Left lung (tissue), 10 donors: ENCODE measurements around the gene PALM3. TPM values are rescaled to one million over a fixed set of nuclear protein-coding genes. Genes with fewer than 3 reads are reported as not detected.

ENCODE experiments used
- ATAC-seq: fragments of 200-7000 bp; cut with Tn5 transposase; one replicate; pipeline ENCODE4 v1.9.1; 2020; ENCODE audit warnings: moderate library complexity
- DNase-seq, 4 donors: peaks; one replicate each; pipeline ENCODE4 v3.0.0-alpha.2; 2013 to 2020
- H3K27ac ChIP-seq, 2 donors: fragments of 200-600 bp; sonication (generic) in 1 of 2; one replicate each; pipeline versions ENCODE4 v1.5.0 to v1.8.0; 2020 to 2021
- H3K27me3 ChIP-seq, 2 donors: fragments of 200-600 bp; sonication (generic) in 1 of 2; one replicate each; pipeline versions ENCODE4 v1.5.0 to v1.8.0; 2020 to 2021
- H3K36me3 ChIP-seq, 2 donors: fragments of 200-600 bp; sonication (generic) in 1 of 2; one replicate each; pipeline versions ENCODE4 v1.5.0 to v1.8.0; 2020 to 2021
- H3K4me1 ChIP-seq, 2 donors: fragments of 200-600 bp; one replicate each; pipeline ENCODE4 v1.8.0; 2021
- H3K4me3 ChIP-seq, 2 donors: fragments of 200-600 bp; sonication (generic) in 1 of 2; one replicate each; pipeline versions ENCODE4 v1.5.0 to v1.8.0; 2020 to 2021; ENCODE audit warnings: mild to moderate bottlenecking in 1 of 2
- H3K9me3 ChIP-seq, 2 donors: fragments of 200-600 bp; sonication (generic) in 1 of 2; one replicate each; pipeline versions ENCODE4 v1.5.0 to v1.8.0; 2020 to 2021
- intact Hi-C, 2 donors: fragments of 100-400 bp; cut with DNase I; formaldehyde crosslinking; loops; one replicate each; pipeline versions ENCODE4 v1.11.2 to v1.14.2; 2022
- polyA plus RNA-seq, 6 donors: library from polyadenylated mRNA; unstranded; fragments of 120-200 nt; gene quantifications; one replicate each; pipeline ENCODE4 v1.2.1, GENCODE V29; 2013; ENCODE audit not compliant: insufficient read length in 6 of 6
- total RNA-seq, 2 donors: library from RNA; stranded (reverse); fragmentation: NEBNext Ultra II Directional; extraction: Animal tissue kit (Norgen Biotek cat#: 25700); gene quantifications; one replicate each; pipeline ENCODE4 v1.2.1, GENCODE V29; 2021
- TF ChIP-seq, protein P1 (sequence below), 2 donors: fragments of 200-600 bp; sonication (generic) in 1 of 2; IDR thresholded peaks; one replicate each; pipeline versions ENCODE4 v1.5.0 to v1.8.0; 2021; ENCODE audit warnings: antibody characterized with exemption in 2 of 2
- donor health status: DM: no; HTN: yes; CAD: no.
- donor health status: DM: no; HTN: no; CAD: no.

PALM3 gene
- total and polyA plus RNA-seq, 8 donors: 6.0 to 26.6 (median 15.7) TPM

DNA sequence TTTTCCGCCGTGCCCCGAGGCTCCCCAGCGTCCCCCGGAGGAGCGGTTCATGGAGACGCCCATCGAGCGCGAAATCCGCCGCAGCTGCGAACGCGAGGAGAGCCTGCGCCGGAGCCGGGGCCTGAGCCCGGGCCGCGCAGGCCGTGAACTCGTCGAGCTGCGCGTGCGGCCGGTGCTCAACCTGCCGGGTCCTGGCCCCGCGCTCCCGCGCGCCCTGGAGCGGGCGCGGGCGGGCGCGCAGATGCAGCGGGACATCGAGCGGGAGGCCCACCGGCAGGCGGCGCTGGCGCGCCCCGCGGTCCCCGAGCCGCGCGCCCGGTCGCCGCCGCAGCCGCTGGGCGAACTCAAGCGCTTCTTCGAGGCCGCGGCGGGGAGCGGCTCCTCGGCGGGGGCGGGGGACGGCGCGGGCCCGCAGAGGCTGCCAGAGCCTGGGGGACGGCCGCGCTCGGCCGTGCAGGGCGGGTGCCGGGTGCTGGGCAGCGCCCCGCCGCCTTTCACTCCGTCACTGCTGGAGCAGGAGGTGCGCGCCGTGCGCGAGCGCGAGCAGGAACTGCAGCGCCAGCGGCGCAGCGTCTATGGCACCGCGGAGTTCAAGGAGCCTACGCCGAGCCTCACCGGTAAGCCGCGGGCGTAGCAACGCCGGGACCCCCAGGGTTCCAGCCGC is 11.5 kb upstream of the PALM3 start:
- DNase-seq: peak in 3 of 4 donors; percentile 77 to 95 (median 84)
- Histone ChIP-seq H3K27ac (peak overlapping the region; percentile 93), H3K27me3 (peaks cover 0 to 14% of the 10 kb centered on the region in 2 donors), H3K4me3 (peak overlapping the region; percentile 76 to 85), H3K9me3 (no peaks in the 10 kb centered on the region), H3K4me1 (peaks cover 15 to 63% of the 10 kb centered on the region in 2 donors), H3K36me3 (no peaks in the 10 kb centered on the region)
- peak; percentile 37 for ATAC-seq
- intact Hi-C loops: no loop called here
- TF ChIP-seq, protein P1, sequence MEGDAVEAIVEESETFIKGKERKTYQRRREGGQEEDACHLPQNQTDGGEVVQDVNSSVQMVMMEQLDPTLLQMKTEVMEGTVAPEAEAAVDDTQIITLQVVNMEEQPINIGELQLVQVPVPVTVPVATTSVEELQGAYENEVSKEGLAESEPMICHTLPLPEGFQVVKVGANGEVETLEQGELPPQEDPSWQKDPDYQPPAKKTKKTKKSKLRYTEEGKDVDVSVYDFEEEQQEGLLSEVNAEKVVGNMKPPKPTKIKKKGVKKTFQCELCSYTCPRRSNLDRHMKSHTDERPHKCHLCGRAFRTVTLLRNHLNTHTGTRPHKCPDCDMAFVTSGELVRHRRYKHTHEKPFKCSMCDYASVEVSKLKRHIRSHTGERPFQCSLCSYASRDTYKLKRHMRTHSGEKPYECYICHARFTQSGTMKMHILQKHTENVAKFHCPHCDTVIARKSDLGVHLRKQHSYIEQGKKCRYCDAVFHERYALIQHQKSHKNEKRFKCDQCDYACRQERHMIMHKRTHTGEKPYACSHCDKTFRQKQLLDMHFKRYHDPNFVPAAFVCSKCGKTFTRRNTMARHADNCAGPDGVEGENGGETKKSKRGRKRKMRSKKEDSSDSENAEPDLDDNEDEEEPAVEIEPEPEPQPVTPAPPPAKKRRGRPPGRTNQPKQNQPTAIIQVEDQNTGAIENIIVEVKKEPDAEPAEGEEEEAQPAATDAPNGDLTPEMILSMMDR (IDR thresholded peaks at IDR 0.05): peak in 1 of 2 donors; percentile 48

DNA sequence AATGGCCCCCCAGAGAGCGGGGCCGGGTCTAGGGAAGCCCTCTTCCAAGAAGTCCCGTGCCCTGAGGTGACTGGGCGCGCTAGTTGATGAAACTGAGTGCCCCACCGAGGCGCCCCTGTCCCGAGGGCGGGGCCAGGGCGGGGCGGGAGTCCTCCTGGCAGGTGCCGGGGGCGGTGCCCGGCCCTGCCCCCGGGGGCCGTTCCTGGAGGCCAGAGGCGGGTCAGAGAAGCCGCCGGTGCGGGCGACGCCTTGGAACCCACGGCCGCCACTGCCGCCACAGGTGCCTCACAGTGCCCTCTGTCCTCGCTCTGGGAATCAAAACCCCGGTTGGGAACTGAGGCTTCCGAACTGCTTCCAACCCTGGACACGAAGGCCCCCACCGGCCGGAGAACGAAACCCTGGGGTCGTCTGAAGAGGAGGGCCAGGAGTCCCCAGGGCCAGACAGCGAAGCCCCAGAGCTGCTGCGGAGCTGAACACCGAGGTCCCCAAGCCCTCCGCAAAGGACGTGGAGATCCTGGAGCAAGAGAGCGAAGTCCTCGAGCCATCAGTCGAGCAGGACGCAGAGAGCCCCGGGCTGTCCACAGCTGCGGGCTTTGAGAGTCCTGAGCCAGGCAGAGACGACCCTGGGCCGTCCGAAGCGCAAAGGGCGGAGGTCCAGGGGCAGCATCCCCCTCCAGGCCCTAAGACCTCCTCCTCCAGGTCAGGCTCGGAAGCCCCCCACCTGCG is 10.8 kb upstream of the PALM3 start, which contains the start of gene MISP3:
MISP3 (plus strand) TSS at position 252 of the 726 bp plus-strand sequence. CDS start 524 bp downstream, outside the sequence.
- intact Hi-C loops: no loop called here
- peak; percentile 81 for ATAC-seq
- peak in 3 of 4 donors; percentile 33 to 93 (median 77) for DNase-seq

DNA sequence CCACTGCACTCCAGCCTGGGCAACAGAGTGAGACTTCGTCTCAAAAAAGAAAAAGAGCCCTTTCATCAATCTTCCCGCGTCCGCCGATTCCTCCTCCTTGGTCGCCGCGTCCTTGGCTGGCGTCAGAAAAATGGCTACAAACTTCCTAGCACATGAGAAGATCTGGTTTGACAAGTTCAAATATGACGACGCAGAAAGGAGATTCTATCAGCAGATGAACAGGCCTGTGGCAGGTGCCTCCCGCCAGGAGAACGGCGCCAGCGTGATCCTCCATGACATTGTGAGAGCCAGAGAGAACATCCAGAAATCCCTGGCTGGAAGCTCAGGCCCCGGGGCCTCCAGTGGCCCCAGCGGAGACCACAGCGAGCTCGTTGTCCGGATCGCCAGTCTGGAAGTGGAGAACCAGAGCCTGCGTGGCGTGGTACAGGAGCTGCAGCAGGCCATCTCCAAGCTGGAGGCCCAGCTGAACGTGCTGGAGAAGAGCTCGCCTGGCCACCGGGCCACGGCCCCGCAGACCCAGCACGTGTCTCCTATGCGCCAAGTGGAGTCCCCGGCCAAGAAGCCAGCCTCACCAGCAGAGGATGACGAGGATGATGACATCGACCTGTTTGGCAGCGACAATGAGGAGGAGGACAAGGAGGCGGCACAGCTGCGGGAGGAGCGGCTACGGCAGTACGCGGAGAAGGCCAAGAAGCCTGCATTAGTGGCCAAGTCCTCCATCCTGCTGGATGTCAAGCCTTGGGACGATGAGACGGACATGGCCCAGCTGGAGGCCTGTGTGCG is 8.6 kb upstream of the PALM3 start:
- H3K4me3 ChIP-seq: no peak overlapping the region
- intact Hi-C loops: no loop called here

More for the DNA sequence above, 10.8 kb upstream of the PALM3 start, which contains the start of gene MISP3:
- Histone ChIP-seq H3K27me3 (peaks cover 0 to 14% of the 10 kb centered on the region in 2 donors), H3K36me3 (no peaks in the 10 kb centered on the region), H3K9me3 (no peaks in the 10 kb centered on the region), H3K4me3 (peak within 1 kb of the TSS; percentile 76 to 85), H3K27ac (peak within 1 kb of the TSS; percentile 93), H3K4me1 (peaks cover 15 to 56% of the 10 kb centered on the region in 2 donors)
- TF ChIP-seq, protein P1 (IDR thresholded peaks at IDR 0.05): no peak

DNA sequence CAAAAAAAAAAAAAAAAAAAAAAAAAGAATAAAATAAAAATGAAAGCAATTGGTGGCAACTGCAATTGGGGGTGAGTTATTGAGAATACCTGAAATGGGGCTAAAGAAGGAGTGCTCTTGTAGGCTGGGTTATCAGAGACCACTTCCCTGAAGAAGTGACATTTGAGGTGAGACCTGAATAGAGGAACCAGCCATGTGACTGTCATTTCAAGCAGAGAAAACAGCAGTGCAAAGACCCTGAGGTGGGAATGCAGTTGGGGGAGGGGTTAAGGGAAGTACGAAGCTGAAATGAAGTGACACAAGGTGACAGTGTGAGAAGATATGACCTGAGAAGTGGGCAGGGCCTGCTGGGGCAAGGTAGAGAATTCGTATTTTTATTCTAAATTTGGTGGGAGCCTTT is 4.3 kb upstream of the PALM3 start:
- Histone ChIP-seq H3K27me3 (peaks cover 0 to 14% of the 10 kb centered on the region in 2 donors), H3K36me3 (no peaks in the 10 kb centered on the region), H3K4me3 (no peak overlapping the region), H3K4me1 (no peaks in the 10 kb centered on the region), H3K27ac (no peak overlapping the region), H3K9me3 (no peaks in the 10 kb centered on the region)
- TF ChIP-seq, protein P1 (IDR thresholded peaks at IDR 0.05): no peak
- intact Hi-C loops: loop anchor here in 1 of 2 donors (10.0 kb wide), 1 partner anchor 181 kb away; no protein-coding TSS in a partner anchor
- DNase-seq (no peak), ATAC-seq (no peak)

More for the DNA sequence above, 8.6 kb upstream of the PALM3 start:
- DNase-seq (no peak), ATAC-seq (no peak)
- no peak overlapping the region for H3K27ac ChIP-seq
- TF ChIP-seq, protein P1 (IDR thresholded peaks at IDR 0.05): no peak
- no peaks in the 10 kb centered on the region for H3K9me3 ChIP-seq
- H3K36me3 ChIP-seq: no peaks in the 10 kb centered on the region
- H3K27me3 ChIP-seq: peaks cover 0 to 14% of the 10 kb centered on the region in 2 donors
- peaks cover 14 to 38% of the 10 kb centered on the region in 2 donors for H3K4me1 ChIP-seq
